Islet precursor cell (in vitro differentiated cells): Measurements from ENCODE around the gene C7orf33.

Experiments
- DNase-seq: peaks from one replicate; pipeline ENCODE4 v3.0.0-alpha.2; 2018

C7orf33 gene

GRCh38 chr7:148630078-148630477, 39.5 kb downstream of the C7orf33 start:
- no peak for DNase-seq

GRCh38 chr7:148633761-148634160, 43.2 kb downstream of the C7orf33 start:
- DNase-seq, result no peak

- DNase-seq, result no peak
Observed at GRCh38 chr7:148637094-148637493, 46.5 kb downstream of the C7orf33 start.

- no peak for DNase-seq
Observed at GRCh38 chr7:148645898-148646297, 55.3 kb downstream of the C7orf33 start.

GRCh38 chr7:148650232-148650858, 59.8 kb downstream of the C7orf33 start:
- DNase-seq, result no peak

GRCh38 chr7:148652773-148653172, 62.2 kb downstream of the C7orf33 start:
- no peak for DNase-seq

GRCh38 chr7:148657929-148658328, 67.4 kb downstream of the C7orf33 start:
- no peak for DNase-seq

GRCh38 chr7:148661471-148661870, 70.9 kb downstream of the C7orf33 start:
- no peak for DNase-seq

- DNase-seq, result no peak
Observed at GRCh38 chr7:148662646-148663045, 72.1 kb downstream of the C7orf33 start.

- no peak for DNase-seq
Observed at GRCh38 chr7:148664324-148664723, 73.8 kb downstream of the C7orf33 start.

GRCh38 chr7:148665221-148665620, 74.7 kb downstream of the C7orf33 start:
- DNase-seq, result no peak
